HEK293 (cell line): ENCODE measurements around the gene PTCD1.

Experiments used
- PRDM1 ChIP-seq: fragments of 450-650 bp; formaldehyde crosslinking; IDR thresholded peaks from 2 replicates; pipeline ENCODE4; 2016; ENCODE audit warnings: missing biosample characterization, missing genetic modification characterization
- ZFP3 ChIP-seq: fragments of 450-650 bp; formaldehyde crosslinking; IDR thresholded peaks from 2 replicates; pipeline ENCODE4 v1.5.1; 2016; ENCODE audit warnings: low read depth, missing biosample characterization, missing genetic modification characterization
- ZNF140 ChIP-seq: fragments of 450-650 bp; formaldehyde crosslinking; IDR thresholded peaks from 2 replicates; pipeline ENCODE4 v1.5.1; 2016; ENCODE audit warnings: missing biosample characterization, missing genetic modification characterization
- ZNF626 ChIP-seq: fragments of 450-650 bp; sonication (Bioruptor Pico); formaldehyde crosslinking; IDR thresholded peaks from 2 replicates; pipeline ENCODE4 v1.5.1; 2018; ENCODE audit warnings: missing biosample characterization, missing genetic modification characterization, inconsistent platforms
- ZNF777 ChIP-seq: fragments of 450-650 bp; formaldehyde crosslinking; IDR thresholded peaks from 2 replicates; pipeline ENCODE4 v1.5.1; 2017; ENCODE audit warnings: missing biosample characterization, missing genetic modification characterization, borderline replicate concordance
- TF ChIP-seq, protein P1 (sequence below): fragments of 450-650 bp; formaldehyde crosslinking; IDR thresholded peaks from 2 replicates; pipeline ENCODE4 v1.5.1; 2016; ENCODE audit warnings: missing biosample characterization, missing genetic modification characterization
- TF ChIP-seq, protein P2 (sequence below): fragments of 450-650 bp; formaldehyde crosslinking; IDR thresholded peaks from 2 replicates; pipeline ENCODE4 v1.5.1; 2016; ENCODE audit warnings: missing biosample characterization, missing genetic modification characterization, low read depth
- TF ChIP-seq, protein P3 (sequence below): fragments of 450-650 bp; IDR thresholded peaks from 2 replicates; pipeline ENCODE4 v1.5.1; 2018; ENCODE audit warnings: missing biosample characterization, mild to moderate bottlenecking, missing genetic modification characterization

DNA sequence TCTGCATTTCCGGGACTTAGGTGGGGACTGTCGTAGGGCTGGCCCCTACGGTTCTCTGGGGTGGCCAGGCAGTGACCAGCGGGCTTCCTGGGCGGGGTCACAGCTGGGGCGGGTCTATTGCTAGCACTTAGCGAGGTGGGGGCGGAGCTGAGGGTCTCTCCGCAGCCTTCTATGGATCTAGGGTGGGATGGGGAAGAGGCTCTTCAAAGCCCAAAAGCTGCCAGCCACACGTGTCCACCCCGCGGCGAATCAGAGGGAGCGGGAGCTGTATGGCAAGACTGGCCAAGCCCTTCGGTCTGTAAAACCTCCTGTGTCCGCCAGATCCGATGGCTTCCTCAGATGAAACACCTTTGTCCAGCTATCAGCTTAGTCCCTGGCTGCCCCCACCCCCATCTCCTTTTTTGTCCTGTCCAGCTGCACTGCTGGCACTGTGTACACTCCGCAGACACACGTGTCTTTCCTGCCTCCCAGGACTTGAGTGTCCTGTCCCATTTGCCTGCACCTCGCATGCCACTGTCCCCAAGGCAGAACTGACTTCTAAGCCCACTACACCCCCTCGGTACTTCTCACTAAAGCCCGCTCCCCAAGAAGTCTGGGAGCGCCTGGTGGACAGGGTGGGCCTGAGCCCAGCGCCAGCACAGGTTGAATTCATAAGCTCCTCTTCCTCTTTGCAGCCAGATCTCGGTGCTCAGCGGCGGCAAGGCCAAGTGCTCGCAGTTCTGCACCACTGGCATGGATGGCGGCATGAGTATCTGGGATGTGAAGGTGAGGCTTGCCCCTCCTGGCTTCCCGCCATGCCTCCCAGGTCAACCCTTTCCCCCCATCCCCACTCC is 45.0 kb downstream of the PTCD1 start:
- TF ChIP-seq, protein P1, sequence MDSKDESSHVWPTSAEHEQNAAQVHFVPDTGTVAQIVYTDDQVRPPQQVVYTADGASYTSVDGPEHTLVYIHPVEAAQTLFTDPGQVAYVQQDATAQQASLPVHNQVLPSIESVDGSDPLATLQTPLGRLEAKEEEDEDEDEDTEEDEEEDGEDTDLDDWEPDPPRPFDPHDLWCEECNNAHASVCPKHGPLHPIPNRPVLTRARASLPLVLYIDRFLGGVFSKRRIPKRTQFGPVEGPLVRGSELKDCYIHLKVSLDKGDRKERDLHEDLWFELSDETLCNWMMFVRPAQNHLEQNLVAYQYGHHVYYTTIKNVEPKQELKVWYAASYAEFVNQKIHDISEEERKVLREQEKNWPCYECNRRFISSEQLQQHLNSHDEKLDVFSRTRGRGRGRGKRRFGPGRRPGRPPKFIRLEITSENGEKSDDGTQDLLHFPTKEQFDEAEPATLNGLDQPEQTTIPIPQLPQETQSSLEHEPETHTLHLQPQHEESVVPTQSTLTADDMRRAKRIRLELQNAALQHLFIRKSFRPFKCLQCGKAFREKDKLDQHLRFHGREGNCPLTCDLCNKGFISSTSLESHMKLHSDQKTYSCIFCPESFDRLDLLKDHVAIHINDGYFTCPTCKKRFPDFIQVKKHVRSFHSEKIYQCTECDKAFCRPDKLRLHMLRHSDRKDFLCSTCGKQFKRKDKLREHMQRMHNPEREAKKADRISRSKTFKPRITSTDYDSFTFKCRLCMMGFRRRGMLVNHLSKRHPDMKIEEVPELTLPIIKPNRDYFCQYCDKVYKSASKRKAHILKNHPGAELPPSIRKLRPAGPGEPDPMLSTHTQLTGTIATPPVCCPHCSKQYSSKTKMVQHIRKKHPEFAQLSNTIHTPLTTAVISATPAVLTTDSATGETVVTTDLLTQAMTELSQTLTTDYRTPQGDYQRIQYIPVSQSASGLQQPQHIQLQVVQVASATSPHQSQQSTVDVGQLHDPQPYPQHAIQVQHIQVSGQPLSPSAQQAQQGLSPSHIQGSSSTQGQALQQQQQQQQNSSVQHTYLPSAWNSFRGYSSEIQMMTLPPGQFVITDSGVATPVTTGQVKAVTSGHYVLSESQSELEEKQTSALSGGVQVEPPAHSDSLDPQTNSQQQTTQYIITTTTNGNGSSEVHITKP (tag by site-specific recombination): no peak
- no peak for TF ChIP-seq PRDM1 (tag by site-specific recombination)
- TF ChIP-seq ZNF626 (tag by site-specific recombination): no peak
- TF ChIP-seq ZNF140 (tag by site-specific recombination): no peak
- no peak for TF ChIP-seq ZFP3
- TF ChIP-seq, protein P2, sequence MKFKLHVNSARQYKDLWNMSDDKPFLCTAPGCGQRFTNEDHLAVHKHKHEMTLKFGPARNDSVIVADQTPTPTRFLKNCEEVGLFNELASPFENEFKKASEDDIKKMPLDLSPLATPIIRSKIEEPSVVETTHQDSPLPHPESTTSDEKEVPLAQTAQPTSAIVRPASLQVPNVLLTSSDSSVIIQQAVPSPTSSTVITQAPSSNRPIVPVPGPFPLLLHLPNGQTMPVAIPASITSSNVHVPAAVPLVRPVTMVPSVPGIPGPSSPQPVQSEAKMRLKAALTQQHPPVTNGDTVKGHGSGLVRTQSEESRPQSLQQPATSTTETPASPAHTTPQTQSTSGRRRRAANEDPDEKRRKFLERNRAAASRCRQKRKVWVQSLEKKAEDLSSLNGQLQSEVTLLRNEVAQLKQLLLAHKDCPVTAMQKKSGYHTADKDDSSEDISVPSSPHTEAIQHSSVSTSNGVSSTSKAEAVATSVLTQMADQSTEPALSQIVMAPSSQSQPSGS (tag by site-specific recombination): no peak
- no peak for TF ChIP-seq ZNF777 (tag by site-specific recombination)
- TF ChIP-seq, protein P3, sequence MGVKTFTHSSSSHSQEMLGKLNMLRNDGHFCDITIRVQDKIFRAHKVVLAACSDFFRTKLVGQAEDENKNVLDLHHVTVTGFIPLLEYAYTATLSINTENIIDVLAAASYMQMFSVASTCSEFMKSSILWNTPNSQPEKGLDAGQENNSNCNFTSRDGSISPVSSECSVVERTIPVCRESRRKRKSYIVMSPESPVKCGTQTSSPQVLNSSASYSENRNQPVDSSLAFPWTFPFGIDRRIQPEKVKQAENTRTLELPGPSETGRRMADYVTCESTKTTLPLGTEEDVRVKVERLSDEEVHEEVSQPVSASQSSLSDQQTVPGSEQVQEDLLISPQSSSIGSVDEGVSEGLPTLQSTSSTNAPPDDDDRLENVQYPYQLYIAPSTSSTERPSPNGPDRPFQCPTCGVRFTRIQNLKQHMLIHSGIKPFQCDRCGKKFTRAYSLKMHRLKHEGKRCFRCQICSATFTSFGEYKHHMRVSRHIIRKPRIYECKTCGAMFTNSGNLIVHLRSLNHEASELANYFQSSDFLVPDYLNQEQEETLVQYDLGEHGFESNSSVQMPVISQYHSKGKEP (tag by site-specific recombination): no peak
